ENCODE data around the gene TTC3.

- no peak for TF ChIP-seq CTCF (IDR thresholded peaks at IDR 0.05; ENCODE audit: low read length)
- no peak for TF ChIP-seq EZH2 (optimal IDR thresholded peaks at IDR 0.05; ENCODE audit: low read depth, low read length)
- TF ChIP-seq EZH2phosphoT487 (IDR thresholded peaks at IDR 0.05; ENCODE audit: low read length): no peak
These were observed 137.1 kb downstream of the TTC3 start for GRCh38 chr21:37210130-37210529.

Measured in MM.1S (cell line).